AG04449 (cell line): ENCODE results near the gene CNR2.
A peak's percentile ranks its signal among the peaks of the same experiment; 100 is the strongest.
"Not testable (repeated sequence)": the region's sequence is repeated elsewhere in the genome, so short reads cannot be mapped to it uniquely, and the experiment has no call there.

Experiments
- CTCF ChIA-PET: fragments of 350-600 bp; formaldehyde crosslinking; extraction: SDS; loops from one replicate; lab custom pipeline; 2021; ENCODE audit warnings: antibody characterized with exemption; lab: Yijun Ruan, JAX
- POLR2A ChIA-PET: fragments of 400-600, 350-600 bp; formaldehyde crosslinking; extraction: SDS; loops from one replicate; lab custom pipeline; 2020; ENCODE audit warnings: antibody characterized with exemption, inconsistent platforms; lab: Yijun Ruan, JAX
- DNase-seq: peaks from one replicate; pipeline ENCODE4 v3.0.0-alpha.2; 2010; ENCODE audit warnings: low read depth, low spot score
- H3K4me3 ChIP-seq: 2 replicates; pipeline ENCODE4 v1.5.1; 2011; ENCODE audit warnings: low read depth, mild to moderate bottlenecking, control low read depth, low read length
- TF ChIP-seq, protein P1 (sequence below): IDR thresholded peaks from one replicate; pipeline ENCODE4 v1.5.1; 2011; ENCODE audit warnings: mild to moderate bottlenecking, moderate library complexity, low read length, control low read depth, inconsistent platforms; ENCODE audit not compliant: insufficient read depth; ENCODE audit errors: missing control alignments

CNR2 gene

GRCh38 chr1:23867895-23868556 is 45.1 kb downstream of the CNR2 start, which contains the start of gene FUCA1:
Gene FUCA1, minus strand, starts transcription at chr1:23868290. Its CDS starts 4 bp downstream, at chr1:23868286.
- DNase-seq: no peak
- CTCF ChIA-PET: interaction anchor here (0.7 to 5.5 kb wide), 9 partner anchors 8 to 97 kb away, joined by 3 to 27 read pairs (median 3); no protein-coding TSS in a partner anchor
- peak within 1 kb of the TSS; percentile 67 for H3K4me3 ChIP-seq
- POLR2A ChIA-PET: no interaction called here
- TF ChIP-seq, protein P1, sequence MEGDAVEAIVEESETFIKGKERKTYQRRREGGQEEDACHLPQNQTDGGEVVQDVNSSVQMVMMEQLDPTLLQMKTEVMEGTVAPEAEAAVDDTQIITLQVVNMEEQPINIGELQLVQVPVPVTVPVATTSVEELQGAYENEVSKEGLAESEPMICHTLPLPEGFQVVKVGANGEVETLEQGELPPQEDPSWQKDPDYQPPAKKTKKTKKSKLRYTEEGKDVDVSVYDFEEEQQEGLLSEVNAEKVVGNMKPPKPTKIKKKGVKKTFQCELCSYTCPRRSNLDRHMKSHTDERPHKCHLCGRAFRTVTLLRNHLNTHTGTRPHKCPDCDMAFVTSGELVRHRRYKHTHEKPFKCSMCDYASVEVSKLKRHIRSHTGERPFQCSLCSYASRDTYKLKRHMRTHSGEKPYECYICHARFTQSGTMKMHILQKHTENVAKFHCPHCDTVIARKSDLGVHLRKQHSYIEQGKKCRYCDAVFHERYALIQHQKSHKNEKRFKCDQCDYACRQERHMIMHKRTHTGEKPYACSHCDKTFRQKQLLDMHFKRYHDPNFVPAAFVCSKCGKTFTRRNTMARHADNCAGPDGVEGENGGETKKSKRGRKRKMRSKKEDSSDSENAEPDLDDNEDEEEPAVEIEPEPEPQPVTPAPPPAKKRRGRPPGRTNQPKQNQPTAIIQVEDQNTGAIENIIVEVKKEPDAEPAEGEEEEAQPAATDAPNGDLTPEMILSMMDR: peak; percentile 87

DNA sequence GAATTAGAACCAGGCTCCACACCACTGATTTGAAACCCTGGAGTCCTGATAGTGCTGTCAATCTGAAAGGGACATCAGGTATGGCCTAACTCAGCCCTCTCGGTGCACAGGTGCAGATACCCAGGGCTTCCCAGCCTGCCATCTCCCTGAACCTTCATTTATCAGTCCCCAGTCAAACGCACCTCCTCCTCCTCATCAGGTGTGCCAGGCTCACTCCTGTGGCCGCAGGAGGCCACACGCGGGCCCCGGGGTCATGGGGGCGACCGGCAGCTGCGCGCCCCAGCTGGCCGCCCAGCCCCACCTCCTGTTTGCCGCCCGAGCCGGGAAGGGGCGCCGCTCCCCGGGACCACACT is 45.6 kb downstream of the CNR2 start:
- CTCF ChIA-PET: interaction anchor here (0.7 to 5.5 kb wide), 5 partner anchors 12 to 96 kb away, joined by 3 to 27 read pairs (median 4); no protein-coding TSS in a partner anchor
- peak overlapping the region; percentile 67 for H3K4me3 ChIP-seq
- POLR2A ChIA-PET: no interaction called here
- TF ChIP-seq, protein P1: no peak
- no peak for DNase-seq

GRCh38 chr1:23865543-23865930 is 47.6 kb downstream of the CNR2 start:
- no peak for DNase-seq
- H3K4me3 ChIP-seq: no peak overlapping the region
- POLR2A ChIA-PET: no interaction called here
- TF ChIP-seq, protein P1: no peak
- CTCF ChIA-PET: interaction anchor here (1.0 to 1.5 kb wide), 8 partner anchors 10 to 94 kb away, joined by 3 to 5 read pairs (median 3); partner anchors contain the start of gene HMGCL

- TF ChIP-seq, protein P1: no peak
- POLR2A ChIA-PET: no interaction called here
- no peak overlapping the region for H3K4me3 ChIP-seq
- CTCF ChIA-PET: interaction anchor here (1.0 to 1.5 kb wide), 8 partner anchors 10 to 93 kb away, joined by 3 to 5 read pairs (median 3); partner anchors contain the start of gene HMGCL
- no peak for DNase-seq
Observed at GRCh38 chr1:23864801-23865542, 48.2 kb downstream of the CNR2 start.

- DNase-seq: no peak
- TF ChIP-seq, protein P1: no peak
- CTCF ChIA-PET: interaction anchor here (1.2 to 2.5 kb wide), 2 partner anchors 52 to 91 kb away, joined by 4 to 9 read pairs; no protein-coding TSS in a partner anchor
- POLR2A ChIA-PET: no interaction called here
- H3K4me3 ChIP-seq: no peak overlapping the region
Observed at GRCh38 chr1:23862640-23863039, 50.5 kb downstream of the CNR2 start.

- CTCF ChIA-PET: interaction anchor here (0.8 to 3.3 kb wide), 11 partner anchors 11 to 357 kb away, joined by 3 to 14 read pairs (median 3); no protein-coding TSS in a partner anchor
- POLR2A ChIA-PET: no interaction called here
- no peak for DNase-seq
- H3K4me3 ChIP-seq: no peak overlapping the region
- TF ChIP-seq, protein P1: peak; percentile 17
Observed at GRCh38 chr1:23854568-23854967, 58.6 kb downstream of the CNR2 start.

DNA sequence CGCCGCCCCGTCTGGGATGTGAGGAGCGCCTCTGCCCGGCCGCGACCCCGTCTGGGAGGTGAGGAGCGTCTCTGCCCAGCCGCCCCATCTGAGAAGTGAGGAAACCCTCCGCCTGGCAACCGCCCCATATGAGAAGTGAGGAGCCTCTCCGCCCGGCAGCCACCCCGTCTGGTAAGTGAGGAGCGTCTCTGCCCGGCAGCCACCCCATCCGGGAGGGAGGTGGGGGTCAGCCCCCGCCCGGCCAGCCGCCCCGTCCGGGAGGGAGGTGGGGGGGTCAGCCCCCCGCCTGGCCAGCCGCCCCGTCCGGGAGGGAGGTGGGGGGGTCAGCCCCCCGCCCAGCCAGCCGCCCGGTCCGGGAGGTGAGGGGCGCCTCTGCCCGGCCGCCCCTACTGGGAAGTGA is 60.0 kb downstream of the CNR2 start:
- DNase-seq, H3K4me3 ChIP-seq, POLR2A ChIA-PET: not testable (repeated sequence)
- CTCF ChIA-PET: interaction anchor here (3.3 kb wide), 1 partner anchor 81 kb away, joined by 14 read pairs; no protein-coding TSS in a partner anchor

DNA sequence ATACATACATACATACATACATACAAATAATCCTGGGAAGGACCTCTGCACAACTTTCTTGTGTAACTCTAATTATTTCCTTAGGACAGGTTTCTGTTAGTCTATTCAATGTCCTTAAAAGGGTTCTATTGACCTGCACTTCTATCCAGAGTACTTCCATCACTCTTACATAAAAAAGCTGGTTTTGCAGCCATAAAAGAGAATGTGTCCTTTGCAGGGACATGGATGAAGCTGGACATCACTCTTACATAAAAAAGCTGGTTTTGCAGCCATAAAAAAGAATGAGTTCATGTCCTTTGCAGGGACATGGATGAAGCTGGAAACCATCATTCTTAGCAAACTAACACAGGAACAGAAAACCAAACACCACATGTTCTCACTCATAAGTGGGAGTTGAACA is 61.8 kb downstream of the CNR2 start:
- DNase-seq, POLR2A ChIA-PET, H3K4me3 ChIP-seq, CTCF ChIA-PET: not testable (repeated sequence)
